ENCODE measurements around the gene KCNMB2.

Gene KCNMB2

DNA sequence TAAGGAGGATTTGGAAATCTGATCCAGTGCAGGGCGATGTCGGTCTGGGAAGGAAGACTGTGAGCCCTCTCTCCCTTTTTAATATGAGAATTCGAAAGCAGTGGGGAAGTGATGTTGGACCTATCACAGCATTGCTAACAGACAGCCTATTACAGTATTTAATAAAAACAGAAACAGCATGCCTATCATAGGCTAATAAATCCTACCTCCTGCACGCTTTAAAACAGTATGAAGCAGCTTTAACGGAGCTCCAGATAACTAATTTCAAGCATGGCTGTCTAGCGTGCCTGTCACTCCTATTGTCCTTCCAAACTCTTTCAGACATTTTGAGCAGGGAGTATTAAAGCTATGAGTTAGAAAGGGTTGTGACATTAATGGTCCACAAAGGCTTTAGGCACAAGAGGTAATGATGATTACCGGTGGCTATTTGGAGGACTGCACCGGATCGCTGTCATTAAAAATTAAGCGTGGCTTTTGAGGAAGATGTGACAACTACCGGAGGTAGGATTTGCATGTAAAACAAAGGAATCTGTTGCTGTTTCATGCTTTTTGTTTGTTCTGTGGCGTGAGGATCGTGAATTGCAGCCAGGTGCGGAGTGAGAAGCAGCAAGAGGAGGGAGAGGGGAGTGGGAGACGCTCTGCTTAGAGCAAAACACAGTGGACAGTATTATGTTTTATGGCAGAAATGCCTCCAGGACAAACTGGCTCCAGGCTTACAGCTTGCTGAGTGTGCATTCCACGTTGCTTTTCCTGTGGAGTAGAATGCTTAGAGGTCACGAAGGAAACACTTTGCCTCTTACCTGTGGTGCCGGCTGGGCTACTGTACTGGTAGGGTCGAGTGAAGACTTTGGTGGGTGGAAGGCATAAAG lies at the start of gene KCNMB2:
KCNMB2 (plus strand) TSS at position 226 of the 869 bp plus-strand sequence.
- no peak for DNase-seq (ENCODE audit: low spot score)

DNA sequence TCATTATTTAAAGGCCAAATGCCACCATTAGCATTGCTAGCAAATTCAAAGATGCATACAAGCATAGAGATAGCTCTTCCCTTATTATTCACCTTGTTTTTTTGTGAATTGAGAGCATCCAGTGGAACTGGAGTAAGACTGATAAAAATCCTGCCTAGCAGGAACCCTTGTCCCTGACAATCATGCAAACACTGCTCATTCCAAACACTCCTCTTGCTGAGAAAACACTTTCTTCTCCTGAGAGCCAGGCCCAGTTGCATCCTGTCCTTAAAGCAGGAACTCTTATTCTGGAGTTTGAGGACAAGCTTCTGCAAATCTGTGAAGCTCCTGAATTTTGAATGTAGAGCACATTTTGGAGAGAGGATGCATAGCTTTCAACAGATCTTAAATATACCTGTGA lies 49.3 kb upstream of the KCNMB2 start:
- no peak for DNase-seq (ENCODE audit: low spot score)

DNA sequence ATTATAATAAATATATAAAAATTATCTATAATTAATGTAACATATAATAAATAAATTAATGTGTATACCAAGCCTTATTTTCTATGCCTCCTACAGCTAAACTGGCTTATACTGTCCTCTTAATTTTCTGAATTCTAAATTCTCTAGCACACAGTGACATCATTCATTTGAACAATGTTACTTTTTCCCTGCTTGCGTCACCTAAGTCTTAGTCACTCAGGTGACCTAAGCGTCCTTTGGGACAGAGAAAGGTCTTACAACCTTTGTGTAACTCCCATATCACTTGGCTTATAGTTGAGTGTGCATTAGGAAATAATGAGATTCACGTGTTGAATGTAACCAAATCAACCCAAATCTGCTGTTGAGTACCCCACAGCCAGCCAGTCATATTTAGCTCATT lies 48.5 kb upstream of the KCNMB2 start:
- DNase-seq (ENCODE audit: low spot score): no peak

DNA sequence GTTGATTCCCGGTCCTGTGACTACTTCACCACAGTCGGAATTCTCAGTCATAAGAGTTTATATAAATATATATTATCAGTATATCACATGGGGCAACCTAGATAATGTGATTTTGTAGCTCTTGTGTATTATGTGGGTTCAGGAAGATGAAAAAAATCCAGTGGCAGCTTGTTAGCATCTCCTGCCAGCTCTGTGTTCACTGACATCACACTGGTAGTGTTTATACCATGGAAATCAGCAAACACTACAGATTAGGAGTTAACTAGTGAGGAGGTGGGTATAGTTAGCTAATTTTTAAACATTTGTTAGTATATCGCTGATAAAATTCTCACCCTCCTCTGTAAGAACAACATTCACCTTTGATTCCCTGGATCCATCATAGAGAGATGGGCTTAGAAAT lies 44.5 kb upstream of the KCNMB2 start:
- DNase-seq (ENCODE audit: low spot score): no peak

DNA sequence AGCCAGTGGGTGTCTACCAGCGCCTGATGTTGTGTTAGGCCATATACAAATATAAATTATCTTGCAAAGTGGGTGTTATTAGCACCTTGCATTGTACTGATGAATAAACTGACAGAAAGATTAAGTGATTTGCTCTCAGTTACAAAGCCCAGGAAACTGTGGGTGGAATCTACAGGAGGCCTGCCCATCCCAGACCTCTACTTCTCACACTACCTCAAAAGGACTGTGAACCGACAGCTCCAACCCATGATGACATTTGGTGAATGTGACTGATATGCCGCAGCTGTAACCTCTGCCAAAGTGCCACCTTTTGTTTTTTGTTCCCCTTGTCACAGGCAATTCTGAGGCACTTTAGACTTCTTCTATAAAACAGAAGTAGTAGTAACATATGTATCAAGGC lies 43.7 kb upstream of the KCNMB2 start:
- no peak for DNase-seq (ENCODE audit: low spot score)

DNA sequence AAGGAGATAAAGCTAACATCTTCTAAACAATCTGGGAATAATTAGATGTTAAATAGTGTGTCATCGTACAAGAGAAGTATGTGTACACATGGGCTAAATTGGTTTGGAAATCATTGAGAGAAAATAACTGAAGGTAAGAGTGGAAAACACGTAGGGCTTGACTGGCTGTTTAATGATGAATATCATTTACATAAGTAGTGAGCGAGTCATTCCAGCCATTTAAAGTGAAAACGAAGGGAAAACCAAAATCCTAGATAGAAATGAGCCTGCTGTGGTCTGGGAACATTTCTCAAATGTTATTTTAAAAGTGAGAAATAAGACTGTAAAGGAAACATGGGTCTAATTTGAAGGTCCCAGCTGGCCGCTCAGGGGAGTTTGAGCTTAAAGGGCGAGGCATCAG lies 41.9 kb upstream of the KCNMB2 start:
- no peak for DNase-seq (ENCODE audit: low spot score)

DNA sequence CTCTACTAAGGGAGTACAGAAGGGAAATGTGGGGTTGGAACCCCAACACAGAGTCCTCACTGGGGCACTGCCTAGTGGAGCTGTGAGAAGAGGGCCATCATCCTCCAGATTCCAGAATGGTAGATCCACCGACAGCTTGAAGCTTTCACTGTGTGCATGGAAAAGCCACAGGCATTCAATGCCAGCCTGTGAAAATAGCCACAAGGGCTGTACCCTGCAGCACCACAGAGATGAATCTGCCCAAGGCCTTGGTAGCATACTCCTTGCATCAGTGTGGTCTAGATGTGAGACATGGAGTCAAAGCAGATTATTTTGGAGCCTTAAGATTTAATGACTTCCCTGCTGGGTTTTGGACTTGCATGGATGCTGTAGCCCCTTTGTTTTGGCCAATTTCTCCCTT lies 39.3 kb upstream of the KCNMB2 start:
- DNase-seq (ENCODE audit: low spot score): no peak

DNA sequence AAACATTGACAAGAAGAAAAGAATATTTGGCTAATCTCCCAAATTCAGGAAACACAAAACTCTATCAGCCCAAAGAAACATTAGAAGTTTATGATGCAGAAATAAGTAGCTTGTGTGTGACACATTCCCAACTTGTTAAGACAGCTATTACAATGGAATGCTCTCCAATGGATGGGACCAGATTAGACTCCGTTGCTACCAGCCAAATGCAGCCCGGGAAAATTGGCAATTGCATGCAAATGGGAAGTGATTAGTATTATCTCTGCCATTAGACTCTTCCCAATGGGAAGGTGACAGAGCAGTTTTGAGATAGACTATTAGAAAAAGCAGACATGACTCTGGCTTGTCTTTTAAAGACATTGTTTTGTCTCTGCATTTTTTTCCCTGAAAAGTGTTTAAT lies 37.4 kb upstream of the KCNMB2 start:
- DNase-seq (ENCODE audit: low spot score): no peak

DNA sequence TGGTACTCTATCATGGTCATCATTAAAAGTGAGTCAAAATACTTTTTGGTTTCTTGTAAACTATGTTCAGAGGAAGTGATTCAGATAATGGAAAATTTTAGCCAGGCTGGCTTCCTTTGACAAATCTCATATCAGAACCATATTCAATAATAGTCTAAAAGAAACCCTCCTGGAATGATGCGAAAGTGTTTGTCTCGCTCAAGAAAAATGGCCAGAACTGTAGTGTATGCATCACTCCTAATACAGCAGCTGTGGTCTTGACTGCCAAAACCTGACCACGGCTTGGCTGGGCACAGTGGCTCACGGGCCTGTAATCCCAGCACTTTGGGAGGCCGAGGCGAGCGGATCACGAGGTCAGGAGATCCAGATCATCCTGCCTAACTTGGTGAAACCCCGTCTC lies 35.6 kb upstream of the KCNMB2 start:
- no peak for DNase-seq (ENCODE audit: low spot score)

DNA sequence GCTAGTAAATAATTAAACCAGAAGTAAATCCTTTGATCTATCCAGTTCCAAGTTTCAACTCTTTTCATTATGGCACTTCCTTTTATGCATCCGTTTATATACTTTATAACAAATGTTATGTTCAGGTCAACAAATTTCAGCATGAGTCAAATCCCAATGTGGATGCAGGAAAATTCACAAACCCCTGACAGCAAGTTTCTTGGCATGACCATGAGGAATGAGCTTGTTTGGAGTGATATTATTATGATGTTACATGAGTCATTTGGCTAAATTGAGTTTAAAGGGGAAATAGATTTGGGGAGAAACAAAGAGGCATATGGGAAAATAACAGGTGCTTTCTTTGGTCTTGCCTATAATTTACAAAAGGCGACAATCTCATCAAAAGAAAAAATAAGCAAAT lies 32.1 kb upstream of the KCNMB2 start:
- no peak for DNase-seq (ENCODE audit: low spot score)

DNA sequence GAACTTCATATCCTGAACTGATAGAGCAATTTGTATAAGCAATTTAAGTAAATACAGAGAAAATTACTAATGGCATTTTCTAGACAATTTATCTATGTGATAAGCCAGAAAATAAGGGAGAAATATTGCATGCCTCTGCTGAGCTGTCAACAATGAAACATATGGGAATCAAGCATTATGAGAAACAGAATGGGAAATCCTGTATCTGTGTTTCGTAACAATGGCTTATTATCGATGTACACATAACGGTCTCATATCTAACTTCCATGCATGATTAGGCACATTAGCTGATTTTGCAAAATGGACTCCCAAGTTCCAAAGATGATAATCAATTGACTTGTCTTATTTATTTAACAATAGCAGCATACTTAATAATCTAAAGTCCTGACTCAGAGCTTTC lies 30.4 kb upstream of the KCNMB2 start:
- no peak for DNase-seq (ENCODE audit: low spot score)

DNA sequence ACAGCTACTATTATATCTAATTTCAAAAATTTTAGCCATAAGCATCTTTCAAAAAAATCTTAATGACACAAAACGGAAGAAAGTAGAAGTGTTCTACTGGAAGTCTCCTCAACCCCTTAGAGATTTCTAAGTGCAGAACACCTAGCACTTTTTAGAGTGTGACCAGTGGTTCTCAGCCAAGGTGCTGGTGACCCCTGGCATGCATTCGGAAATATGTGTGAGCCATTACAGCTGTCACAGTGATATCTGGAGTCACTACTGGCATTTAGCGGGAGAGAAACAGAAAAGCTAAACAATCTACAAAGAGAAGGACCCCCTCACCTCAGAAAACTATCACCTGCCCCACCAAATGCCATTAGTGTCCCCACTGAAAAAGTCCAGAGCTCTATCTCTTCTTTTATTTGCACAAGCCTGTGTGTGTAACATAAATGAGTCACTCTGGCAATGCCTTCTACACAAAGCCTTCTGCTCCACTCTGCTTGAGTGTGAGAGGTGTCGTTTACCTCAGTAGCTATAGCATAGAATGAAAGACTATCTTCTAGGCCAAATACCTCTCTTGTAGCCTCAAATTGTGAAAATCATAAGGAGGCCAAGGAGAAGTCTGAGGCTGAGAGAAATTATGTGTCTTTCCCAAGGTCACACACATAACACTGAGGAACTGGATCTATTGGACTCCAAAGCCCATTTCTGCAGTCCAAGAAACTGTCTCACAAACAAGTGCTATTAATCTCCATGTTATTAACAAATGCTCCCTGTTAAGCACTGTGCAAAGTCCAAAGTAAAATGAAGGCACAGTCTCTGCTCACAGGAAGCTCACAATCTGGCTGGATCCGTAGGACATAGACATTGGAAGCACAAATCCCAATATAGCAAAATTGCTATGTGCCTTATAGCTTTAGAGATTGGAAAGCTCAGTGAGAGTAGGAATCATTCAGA lies 28.5 kb upstream of the KCNMB2 start:
- no peak for DNase-seq (ENCODE audit: low spot score)

DNA sequence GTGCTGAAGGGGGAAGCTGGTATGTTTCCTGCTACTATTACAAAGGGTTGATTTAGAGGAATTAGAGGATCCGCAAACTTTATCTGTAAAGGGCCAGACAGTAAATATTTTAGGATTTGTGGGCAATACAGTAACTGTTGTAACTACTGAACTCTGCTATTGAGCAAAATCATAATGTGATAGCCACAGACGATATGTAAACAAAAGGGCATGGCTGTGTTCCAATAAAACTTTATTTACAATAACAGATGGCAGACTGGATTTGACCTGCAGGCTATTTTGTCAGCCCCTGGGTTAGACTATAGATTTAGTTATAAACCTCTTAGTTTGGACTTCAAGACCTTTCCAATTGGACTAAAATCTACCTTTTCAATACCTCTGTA lies 27.8 kb upstream of the KCNMB2 start:
- no peak for DNase-seq (ENCODE audit: low spot score)

DNA sequence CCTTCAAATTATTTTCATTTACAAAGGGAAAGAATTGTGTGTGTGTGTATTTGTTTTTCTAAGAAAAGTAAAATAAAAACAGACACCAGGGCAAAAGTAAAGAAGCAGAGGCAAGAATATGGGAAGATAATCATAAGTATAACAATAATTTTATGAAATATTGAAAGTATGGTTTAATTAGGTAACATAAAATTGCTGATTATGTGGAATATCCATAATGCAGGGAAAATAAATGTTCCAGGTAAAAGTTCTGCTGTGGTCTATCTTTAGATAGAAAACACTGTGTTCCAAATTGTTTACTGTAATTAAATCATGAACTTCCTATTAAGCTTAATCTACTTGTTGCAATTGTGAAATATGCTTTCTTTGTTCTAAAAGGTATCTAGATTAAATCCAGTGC lies 25.7 kb upstream of the KCNMB2 start:
- no peak for DNase-seq (ENCODE audit: low spot score)

DNA sequence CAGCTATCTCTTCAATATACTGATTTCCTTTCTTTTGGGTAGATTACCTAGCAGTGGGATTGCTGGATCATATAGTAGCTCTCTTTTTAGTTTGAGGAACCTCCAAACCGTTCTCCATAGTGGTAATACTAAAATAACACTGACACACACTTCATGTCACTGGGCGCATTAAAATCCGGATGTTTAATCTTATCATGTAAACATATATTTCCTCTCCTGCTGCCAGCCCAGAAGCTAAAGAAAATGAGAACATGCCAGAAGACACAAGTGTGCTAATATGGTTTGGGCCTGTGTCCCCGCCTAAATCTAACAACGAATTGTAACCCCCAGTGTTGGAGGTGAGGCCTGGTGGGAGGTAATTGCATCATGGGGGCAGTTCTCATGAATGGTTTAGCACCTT lies 23.6 kb upstream of the KCNMB2 start:
- no peak for DNase-seq (ENCODE audit: low spot score)

DNA sequence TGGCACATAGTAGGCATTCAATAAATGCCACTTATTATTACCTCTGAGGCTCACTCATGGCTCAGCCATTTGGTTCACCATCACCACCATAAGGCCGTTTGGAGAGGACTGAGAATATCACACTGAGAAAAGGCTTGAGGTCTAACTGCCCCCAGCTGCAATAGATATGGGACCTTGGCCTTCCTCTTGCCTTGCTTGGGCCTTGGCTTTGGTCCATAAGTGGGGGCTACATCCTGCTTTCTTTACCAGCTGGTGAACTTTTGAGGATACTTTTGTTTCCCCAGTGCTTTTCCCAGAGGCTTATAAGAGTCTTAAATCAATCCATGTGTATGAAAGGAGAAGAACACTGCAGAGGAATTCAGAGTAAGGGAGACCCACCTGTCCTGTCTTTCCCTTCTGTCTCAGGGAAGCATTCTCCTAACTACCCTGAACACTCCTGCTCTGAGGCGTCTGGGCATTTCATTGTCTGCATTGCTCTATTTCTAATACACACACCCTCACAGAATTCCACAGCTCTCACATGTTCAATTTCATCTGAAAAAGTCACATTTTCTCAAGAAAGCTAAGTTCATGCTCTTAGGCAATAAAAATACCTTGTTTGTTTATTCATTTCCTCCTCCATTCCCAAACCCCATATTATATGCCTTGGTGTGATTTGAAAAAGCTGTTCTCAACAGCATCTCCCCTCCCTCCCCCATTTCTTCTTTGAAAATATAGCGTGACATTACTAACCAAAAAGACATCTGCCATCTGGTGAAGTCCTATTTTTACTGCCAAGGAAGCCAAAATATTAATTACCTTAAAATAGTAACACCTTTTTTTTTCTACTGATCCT lies 22.5 kb upstream of the KCNMB2 start:
- DNase-seq (ENCODE audit: low spot score): peak; percentile 26

DNA sequence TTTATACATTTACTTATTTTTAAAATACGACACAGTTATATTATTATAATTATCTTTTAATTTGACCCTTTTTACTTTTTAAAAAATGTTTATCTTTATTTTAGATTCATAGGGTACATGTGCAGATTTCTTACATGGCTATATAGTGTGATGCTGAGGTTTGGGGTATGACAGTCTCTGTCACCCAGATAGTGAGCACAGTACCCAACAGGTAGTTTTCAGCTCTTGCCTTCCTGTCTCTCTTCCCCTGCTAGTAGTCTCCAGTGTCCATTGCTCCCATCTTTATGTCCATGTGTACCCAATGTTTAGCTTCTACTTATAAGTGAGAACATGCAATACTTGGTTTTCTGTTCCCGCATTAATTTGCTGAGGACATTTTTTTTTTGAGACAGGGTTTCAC lies 21.8 kb upstream of the KCNMB2 start:
- DNase-seq (ENCODE audit: low spot score): no peak

DNA sequence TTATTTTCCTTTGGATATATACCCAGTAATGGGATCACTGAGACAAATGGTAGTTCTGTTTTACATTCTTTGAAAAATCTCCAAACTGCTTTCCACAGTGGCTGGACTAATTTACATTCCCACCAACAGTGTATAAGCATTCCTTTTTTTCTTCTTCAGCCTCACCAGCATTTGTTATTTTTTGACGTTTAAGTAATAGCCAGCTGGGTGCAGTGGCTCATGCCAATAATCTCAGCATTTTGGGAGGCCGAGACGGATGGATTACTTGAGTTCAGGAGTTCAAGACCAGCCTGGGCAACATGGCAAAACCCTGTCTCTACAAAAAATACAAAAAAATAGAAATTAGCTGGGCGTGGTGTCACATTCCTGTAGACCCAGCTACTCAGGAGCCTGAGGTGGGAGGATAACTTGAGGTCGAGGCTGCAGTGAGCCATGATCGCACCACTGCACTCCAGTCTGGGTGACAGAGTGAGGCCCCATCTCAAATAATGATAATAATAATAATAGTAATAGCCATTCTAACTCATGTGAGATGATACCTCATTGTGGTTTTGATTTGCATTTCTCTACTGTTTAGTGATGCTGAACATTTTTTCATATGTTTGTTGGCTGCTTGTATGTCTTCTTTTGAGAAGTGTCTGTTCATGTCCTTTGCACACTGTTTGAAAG lies 21.0 kb upstream of the KCNMB2 start:
- DNase-seq (ENCODE audit: low spot score): peak; percentile 24

DNA sequence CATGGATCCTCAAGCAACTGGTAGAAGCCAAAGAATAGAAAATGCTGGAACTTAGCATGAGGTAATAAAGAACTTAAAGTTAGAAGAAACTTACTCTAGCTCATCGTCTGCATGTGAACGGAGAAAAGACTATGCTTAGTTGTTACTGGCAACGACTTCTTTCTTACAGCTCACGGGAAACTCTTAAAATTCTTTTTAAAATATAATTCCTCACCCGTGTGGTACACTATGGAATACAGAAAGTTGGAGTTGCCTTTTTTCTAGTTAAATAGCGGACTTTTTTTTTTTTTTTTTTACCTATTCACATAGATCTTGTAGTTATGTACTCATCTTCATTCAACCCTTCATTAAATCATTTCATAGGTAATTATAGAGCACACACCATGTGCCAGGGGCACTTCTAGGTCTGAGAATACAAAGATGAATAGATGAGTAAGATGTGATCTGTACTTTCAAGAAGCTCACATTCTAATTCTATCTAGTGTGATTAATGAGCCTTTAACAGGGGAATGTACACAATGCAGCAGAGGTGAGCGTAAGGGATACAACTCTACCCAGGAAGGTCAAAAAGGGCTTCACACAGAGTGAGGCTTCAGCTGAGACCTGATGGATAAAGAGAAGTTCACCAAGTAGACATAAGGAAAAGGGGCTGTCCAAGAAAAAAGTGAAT lies 18.4 kb upstream of the KCNMB2 start:
- DNase-seq (ENCODE audit: low spot score): no peak

DNA sequence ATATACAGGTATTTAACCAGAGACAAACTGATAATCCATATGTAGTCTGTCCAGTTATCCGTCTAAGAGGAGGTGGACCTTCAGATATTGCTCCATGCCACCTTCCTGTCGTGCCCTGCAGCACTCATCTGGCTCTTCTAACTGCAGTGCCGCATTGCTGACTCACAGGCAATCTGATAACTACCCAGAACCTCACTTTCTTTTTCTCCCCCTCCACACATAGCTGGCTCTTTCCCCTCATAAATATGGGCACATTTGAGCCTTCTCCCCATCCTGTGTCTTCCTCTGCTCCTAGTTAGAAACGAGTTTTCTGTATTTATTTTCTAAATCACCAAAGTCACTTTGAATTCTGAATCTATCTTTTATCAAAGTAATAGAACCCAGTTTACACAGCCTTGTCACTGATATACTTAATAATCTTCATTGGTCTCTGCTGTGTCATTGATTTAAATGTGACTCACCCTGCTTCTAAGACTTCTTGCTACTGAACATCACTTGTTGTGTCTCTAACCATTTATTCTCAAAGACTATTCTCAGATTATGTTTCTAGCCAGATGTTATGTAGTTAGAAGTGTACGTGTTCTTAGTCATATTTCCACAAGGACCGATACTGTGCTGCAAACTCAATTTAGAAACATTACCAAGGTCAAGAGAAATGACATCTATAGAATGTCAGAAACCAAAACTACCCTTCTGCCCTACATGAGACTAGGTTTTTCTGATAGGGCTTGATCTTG lies 17.4 kb upstream of the KCNMB2 start:
- no peak for DNase-seq (ENCODE audit: low spot score)
